Motor neuron (in vitro differentiated cells): ENCODE data around the gene CPZ. TPM values are rescaled to one million over a fixed set of nuclear protein-coding genes. Genes with fewer than 3 reads are reported as not detected.
"Not testable (repeated sequence)": the region's sequence is repeated elsewhere in the genome, so short reads cannot be mapped to it uniquely, and the experiment has no call there.

Source experiments
- ATAC-seq, 8 experiments: fragments of 200-7000 bp; cut with Tn5 transposase; replicated peaks in 6 of 8; 2 replicates each; pipeline ENCODE4 v1.8.0; 2021; ENCODE audit warnings: mild to moderate bottlenecking in 8 of 8, moderate library complexity in 8 of 8
- H3K27ac ChIP-seq, 2 donors: fragments of 250-450 bp; sonication (Bioruptor Pico); 2 replicates each; pipeline ENCODE4 v1.9.0; 2021; ENCODE audit warnings: antibody characterized with exemption in 2 of 2, mild to moderate bottlenecking in 2 of 2, moderate library complexity in 1 of 2
- H3K4me1 ChIP-seq, 2 donors: fragments of 250-450 bp; sonication (Bioruptor Pico); replicated peaks in 1 of 2; 2 replicates each; pipeline ENCODE4 v1.6.1; 2021; ENCODE audit warnings: antibody characterized with exemption in 2 of 2, mild to moderate bottlenecking in 2 of 2, moderate library complexity in 1 of 2
- H3K4me3 ChIP-seq, 5 donors: fragments of 250-450 bp; sonication (Bioruptor Pico); 2 replicates each; pipeline ENCODE4 v1.9.0; 2021; ENCODE audit warnings: antibody characterized with exemption in 5 of 5, mild to moderate bottlenecking in 5 of 5, moderate library complexity in 4 of 5
- WGBS, 10 experiments: fragments of 450-650 bp; shearing (Covaris generic); methylation state at CpG; one replicate each; pipeline ENCODE4 v1.0.0; 2022; 5-methylcytosine and 5-hydroxymethylcytosine counted together
- in situ Hi-C, 9 experiments: fragments of 400-800 bp; cut with MboI; loops; one replicate each; pipeline ENCODE4 v1.15.0; 2021; ENCODE audit warnings: low sequenced_read_pairs in 9 of 9, low pct_unique_long_range_greater_than_20kb in 2 of 9; ENCODE audit not compliant: unreplicated experiment in 9 of 9
- total RNA-seq, 8 experiments: library from RNA; unstranded; fragments of 300-600 nt; gene quantifications; 2 replicates each; pipeline versions ENCODE4 v1.2.3 to v1.2.4, GENCODE V29; 2022

CPZ gene
- total RNA-seq, 8 experiments from 2014 or later: 0.11 to 48.4 (median 1.4) TPM; not detected in 2

GRCh38 chr4:8654139-8654538 lies 61.6 kb downstream of the CPZ start:
- H3K4me1 ChIP-seq, in situ Hi-C loops, H3K27ac ChIP-seq, ATAC-seq, H3K4me3 ChIP-seq: not testable (repeated sequence)
- 20 to 100% (median 60%) methylated on average over 1 to 4 of the region's 5 CpGs; no CpG with 5 or more reads in 3 of the 10 experiments for WGBS, 10 experiments

GRCh38 chr4:8655411-8656184 lies 63.0 kb downstream of the CPZ start:
- Histone ChIP-seq H3K27ac (no peak overlapping the region), H3K4me1 (no peaks in the 10 kb centered on the region), H3K4me3 (no peak overlapping the region)
- ATAC-seq: no peak
- in situ Hi-C loops: no loop called here
- 29 to 92% (median 75%) methylated on average over 1 to 7 of the region's 25 CpGs; no CpG with 5 or more reads in 4 of the 10 experiments for WGBS, 10 experiments

- 50 to 60% (median 60%) methylated on average over 1 of the region's 11 CpGs; no CpG with 5 or more reads in 7 of the 10 experiments for WGBS, 10 experiments
- ATAC-seq: no peak
- Histone ChIP-seq H3K4me3 (no peak overlapping the region), H3K4me1 (no peaks in the 10 kb centered on the region), H3K27ac (no peak overlapping the region)
- in situ Hi-C loops: no loop called here
Measured at GRCh38 chr4:8656185-8656517, 63.6 kb downstream of the CPZ start.

GRCh38 chr4:8656711-8657380 lies 64.3 kb downstream of the CPZ start:
- H3K4me3 ChIP-seq: no peak overlapping the region
- in situ Hi-C loops: no loop called here
- no peaks in the 10 kb centered on the region for H3K4me1 ChIP-seq
- no peak for ATAC-seq
- 40 to 85% methylated on average over 1 to 3 of the region's 17 CpGs; no CpG with 5 or more reads in 8 of the 10 experiments for WGBS, 10 experiments
- no peak overlapping the region for H3K27ac ChIP-seq

- peak in 2 of 8 experiments; percentile 74 to 80 for ATAC-seq
- 28 to 100% (median 70%) methylated on average over 1 to 6 of the region's 11 CpGs; no CpG with 5 or more reads in 3 of the 10 experiments for WGBS, 10 experiments
- in situ Hi-C loops: no loop called here
Measured at GRCh38 chr4:8657381-8658088, 65.0 kb downstream of the CPZ start.

GRCh38 chr4:8662776-8663175 lies 70.2 kb downstream of the CPZ start:
- no peak for ATAC-seq
- 8 to 83% (median 75%) methylated on average over 1 to 4 of the region's 9 CpGs; no CpG with 5 or more reads in 5 of the 10 experiments for WGBS, 10 experiments
- Histone ChIP-seq H3K4me1 (no peaks in the 10 kb centered on the region), H3K27ac (no peak overlapping the region), H3K4me3 (no peak overlapping the region)
- in situ Hi-C loops: no loop called here

More at GRCh38 chr4:8657381-8658088, 65.0 kb downstream of the CPZ start:
- H3K4me3 ChIP-seq: no peak overlapping the region
- H3K4me1 ChIP-seq: no peaks in the 10 kb centered on the region
- H3K27ac ChIP-seq: no peak overlapping the region

GRCh38 chr4:8664031-8664805 lies 71.7 kb downstream of the CPZ start:
- no peak overlapping the region for H3K4me3 ChIP-seq
- H3K27ac ChIP-seq: no peak overlapping the region
- in situ Hi-C loops: no loop called here
- ATAC-seq: no peak
- H3K4me1 ChIP-seq: no peaks in the 10 kb centered on the region
- 20 to 100% (median 29%) methylated on average over 1 to 10 of the region's 18 CpGs; no CpG with 5 or more reads in 1 of the 10 experiments for WGBS, 10 experiments

GRCh38 chr4:8664976-8665375 lies 72.4 kb downstream of the CPZ start:
- 0 to 71% (median 37%) methylated on average over 2 to 8 of the region's 8 CpGs; no CpG with 5 or more reads in 1 of the 10 experiments for WGBS, 10 experiments
- Histone ChIP-seq H3K27ac (no peak overlapping the region), H3K4me1 (no peaks in the 10 kb centered on the region), H3K4me3 (no peak overlapping the region)
- in situ Hi-C loops: no loop called here
- ATAC-seq: no peak

- in situ Hi-C loops: no loop called here
- ATAC-seq: peak in 3 of 8 experiments; percentile 28 to 39 (median 36)
- H3K4me1 ChIP-seq: no peaks in the 10 kb centered on the region
- H3K27ac ChIP-seq: no peak overlapping the region
- WGBS, 10 experiments: 39 to 100% (median 71%) methylated on average over 2 to 12 of the region's 19 CpGs; no CpG with 5 or more reads in 1 of the 10 experiments
- H3K4me3 ChIP-seq: no peak overlapping the region
Measured at GRCh38 chr4:8665406-8666360, 73.1 kb downstream of the CPZ start.

- in situ Hi-C loops: no loop called here
- ATAC-seq: no peak
- 0 to 83% (median 67%) methylated on average over 1 to 3 of the region's 6 CpGs; no CpG with 5 or more reads in 5 of the 10 experiments for WGBS, 10 experiments
- H3K4me1 ChIP-seq: no peaks in the 10 kb centered on the region
- H3K27ac ChIP-seq: no peak overlapping the region
- no peak overlapping the region for H3K4me3 ChIP-seq
Measured at GRCh38 chr4:8666581-8666980, 74.0 kb downstream of the CPZ start.
